NOMO-1 (cell line): ENCODE results near the gene ATL2.
"Not testable (repeated sequence)": the region's sequence is repeated elsewhere in the genome, so short reads cannot be mapped to it uniquely, and the experiment has no call there.

Experiments used
- DNase-seq, 2 experiments: peaks; one replicate each; lab custom pipeline; 2025; ENCODE audit not compliant: unreplicated experiment in 2 of 2; lab: John Stamatoyannopoulos, UW

ATL2 gene

DNA sequence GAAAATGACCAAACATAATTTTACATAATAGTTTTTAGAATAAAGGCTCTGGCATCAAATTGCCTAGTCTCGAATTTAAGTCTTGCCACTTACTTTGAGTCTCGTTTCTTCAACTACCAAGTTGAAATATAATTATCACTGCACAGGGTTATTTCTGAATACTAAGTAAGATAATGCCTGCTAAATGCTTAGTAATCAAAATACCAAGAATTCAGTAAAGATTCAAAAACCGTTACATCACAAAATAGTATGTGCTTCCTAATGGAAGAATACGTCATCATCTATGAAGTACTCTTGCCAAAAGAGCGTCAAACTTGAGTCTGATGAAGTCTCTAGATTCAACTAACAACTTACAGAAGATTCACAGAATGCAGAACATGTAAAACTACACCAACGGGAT is 40.5 kb downstream of the ATL2 start:
- DNase-seq: no peak

DNA sequence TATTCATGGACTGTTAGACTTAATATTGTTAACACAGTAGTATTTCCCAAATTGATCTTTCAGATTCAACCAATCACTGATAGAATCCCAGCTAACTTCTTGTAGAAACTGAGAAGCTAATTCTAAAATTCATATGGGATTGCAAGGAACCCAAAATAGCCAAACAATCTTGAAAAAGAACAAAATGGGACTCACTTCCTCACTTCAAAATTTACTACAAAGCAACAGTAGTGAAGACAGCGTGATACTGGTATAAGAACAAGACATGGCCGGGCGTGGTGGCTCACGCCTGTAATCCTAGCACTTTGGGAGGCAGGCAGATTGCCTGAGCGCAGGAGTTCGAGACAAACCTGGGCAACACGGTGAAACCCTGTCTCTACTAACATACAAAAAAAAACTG is 46.3 kb downstream of the ATL2 start:
- DNase-seq: peak in 1 of 2 experiments; percentile 7

DNA sequence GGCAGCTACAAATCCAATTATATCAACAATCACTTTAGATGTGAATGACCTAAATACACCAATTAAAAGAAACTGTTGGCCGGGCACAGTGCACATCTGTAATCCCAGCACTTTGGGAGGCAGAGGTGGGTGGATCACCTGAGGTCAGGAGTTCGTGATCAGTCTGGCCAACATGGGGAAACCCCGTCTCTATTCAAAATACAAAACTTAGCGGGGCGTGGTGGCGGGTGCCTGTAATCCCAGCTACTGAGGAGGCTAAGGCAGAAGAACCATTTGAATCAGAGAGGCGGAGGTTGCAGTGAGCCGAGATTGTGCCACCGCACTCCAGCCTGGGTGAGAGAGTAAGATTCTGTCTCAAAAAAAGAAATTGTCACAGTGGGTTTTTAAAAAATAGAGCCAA is 49.5 kb downstream of the ATL2 start:
- no peak for DNase-seq

DNA sequence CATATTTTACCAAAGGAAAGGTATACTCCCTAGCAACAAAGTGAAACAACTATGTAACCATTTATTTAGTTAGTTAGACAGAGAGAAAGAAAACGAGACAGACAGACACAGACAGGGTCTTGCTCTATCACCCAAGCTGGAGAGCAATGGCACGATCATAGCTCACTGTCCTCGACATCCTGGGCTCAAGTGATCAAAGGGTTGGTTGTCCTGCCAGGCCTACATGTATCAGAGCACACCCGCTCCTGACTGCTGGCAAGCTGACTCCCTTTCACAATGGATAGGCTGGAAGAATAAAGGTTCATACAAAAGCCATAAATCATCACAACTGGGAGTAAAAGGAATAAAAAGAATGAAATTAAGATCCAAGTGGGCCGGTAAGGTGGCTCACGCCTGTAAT is 53.5 kb downstream of the ATL2 start:
- DNase-seq: no peak

- DNase-seq: no peak
Measured at GRCh38 chr2:38322224-38322914, 54.7 kb downstream of the ATL2 start.

DNA sequence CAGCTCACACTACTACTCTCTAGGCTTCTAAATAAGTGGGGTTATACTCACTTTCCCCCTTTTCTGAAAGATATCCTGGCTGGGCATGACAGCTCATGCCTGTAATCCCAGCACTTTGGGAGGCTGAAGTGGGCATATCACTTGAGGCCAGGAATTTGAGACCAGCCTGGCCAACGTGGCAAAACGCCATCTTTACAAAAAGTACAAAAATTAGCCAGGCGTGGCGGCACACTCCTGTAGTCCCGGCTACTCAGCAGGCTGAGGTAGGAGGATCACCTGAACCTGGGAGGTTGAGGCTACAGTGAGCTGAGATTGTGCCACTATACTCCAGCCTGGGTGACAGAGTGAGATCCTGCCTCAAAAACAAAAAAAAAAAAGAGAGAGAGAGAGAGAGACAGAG is 57.8 kb downstream of the ATL2 start:
- DNase-seq: not testable (repeated sequence)

DNA sequence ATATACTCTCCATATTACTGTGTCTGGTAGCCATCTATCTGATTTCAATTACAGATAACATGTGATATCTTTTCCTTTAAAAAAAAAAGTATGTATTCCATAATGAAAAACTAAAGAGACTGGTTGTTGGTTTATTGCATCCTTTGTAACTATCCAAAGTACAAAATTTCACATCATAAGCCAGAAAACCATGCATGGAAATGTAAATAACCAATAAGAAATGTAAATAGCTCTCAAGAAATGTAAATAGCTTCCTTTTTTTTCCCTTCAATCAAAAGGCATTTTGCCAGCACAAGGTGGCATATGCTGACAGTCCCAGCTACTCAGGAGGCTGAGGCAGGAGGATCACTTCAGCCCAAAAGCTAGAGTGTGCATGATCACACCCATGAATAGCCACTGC is 59.3 kb downstream of the ATL2 start:
- no peak for DNase-seq

GRCh38 chr2:38315707-38316333 is 61.3 kb downstream of the ATL2 start:
- peak; percentile 16 to 29 for DNase-seq

GRCh38 chr2:38308821-38309220 is 68.3 kb downstream of the ATL2 start:
- DNase-seq: no peak

GRCh38 chr2:38301969-38302702 is 74.9 kb downstream of the ATL2 start:
- DNase-seq: no peak

GRCh38 chr2:38301340-38301968 is 75.6 kb downstream of the ATL2 start:
- peak; percentile 1 to 10 for DNase-seq

GRCh38 chr2:38298539-38298938 is 78.5 kb downstream of the ATL2 start:
- DNase-seq: no peak

DNA sequence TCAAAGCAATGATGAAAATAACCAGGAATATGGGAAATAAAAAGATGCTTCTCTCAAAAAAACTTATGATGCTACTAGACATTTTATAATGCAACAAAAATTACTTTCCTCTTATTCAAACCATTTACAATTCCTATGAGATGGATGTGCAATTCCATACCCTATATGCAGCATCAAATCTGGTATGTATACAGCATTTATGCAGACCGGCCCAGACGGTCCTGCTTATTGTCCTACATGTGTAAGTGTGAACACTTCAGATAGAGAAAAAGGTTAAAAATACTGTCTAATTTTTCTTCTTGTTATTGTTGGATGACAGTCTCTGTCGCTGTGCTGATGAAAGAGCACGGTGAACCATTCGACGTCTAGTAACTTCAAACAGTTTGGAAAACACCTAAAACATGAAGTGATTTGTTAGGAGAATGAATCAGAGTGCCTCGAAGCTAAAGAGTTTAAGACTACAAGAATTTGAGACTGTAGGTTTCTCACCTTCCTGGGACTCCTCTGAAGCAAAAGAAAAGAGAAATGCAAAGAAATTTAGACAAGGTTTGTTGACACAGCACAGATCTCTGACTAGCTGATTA is 80.8 kb downstream of the ATL2 start:
- DNase-seq: no peak

GRCh38 chr2:38294597-38294996 is 82.5 kb downstream of the ATL2 start:
- DNase-seq: no peak

DNA sequence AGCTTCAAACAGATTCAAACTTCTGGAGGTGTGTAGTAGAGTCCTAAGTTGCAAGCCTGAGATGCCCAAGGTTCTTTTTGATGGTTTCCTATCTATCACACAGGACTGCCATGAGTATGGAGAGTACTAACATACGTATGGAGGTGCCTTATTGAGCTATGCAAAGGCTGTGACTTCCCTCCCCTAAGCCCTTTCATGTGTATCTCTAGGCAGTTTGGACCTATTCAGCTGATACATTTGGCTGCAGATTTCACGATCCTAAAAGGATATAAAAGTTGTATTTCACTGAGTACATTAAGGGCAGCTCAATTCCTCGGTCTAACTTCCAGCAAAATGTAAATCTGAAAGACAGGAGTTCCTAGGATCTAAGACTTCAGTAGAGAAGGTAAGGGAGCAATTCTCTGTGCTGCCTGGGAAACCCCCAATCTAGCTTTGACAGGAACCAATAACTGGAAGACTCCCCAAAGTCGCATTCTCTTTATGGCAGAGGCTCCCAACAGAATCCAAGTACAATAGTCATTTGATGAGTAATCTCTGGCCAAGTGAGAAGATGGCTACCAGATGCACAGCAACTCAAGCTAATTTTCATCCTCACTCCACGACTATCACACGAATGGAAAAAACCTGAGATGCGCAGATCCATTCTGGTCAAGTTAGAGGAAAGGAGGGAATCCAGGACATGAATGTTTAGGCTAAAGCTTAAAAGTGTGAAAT is 83.8 kb downstream of the ATL2 start:
- no peak for DNase-seq

- no peak for DNase-seq
Measured at GRCh38 chr2:38290332-38290731, 86.7 kb downstream of the ATL2 start.

- no peak for DNase-seq
Measured at GRCh38 chr2:38284971-38285370, 92.1 kb downstream of the ATL2 start.

- no peak for DNase-seq
Measured at GRCh38 chr2:38281095-38281742, 95.9 kb downstream of the ATL2 start.

- DNase-seq: no peak
Measured at GRCh38 chr2:38279201-38279600, 97.9 kb downstream of the ATL2 start.

DNA sequence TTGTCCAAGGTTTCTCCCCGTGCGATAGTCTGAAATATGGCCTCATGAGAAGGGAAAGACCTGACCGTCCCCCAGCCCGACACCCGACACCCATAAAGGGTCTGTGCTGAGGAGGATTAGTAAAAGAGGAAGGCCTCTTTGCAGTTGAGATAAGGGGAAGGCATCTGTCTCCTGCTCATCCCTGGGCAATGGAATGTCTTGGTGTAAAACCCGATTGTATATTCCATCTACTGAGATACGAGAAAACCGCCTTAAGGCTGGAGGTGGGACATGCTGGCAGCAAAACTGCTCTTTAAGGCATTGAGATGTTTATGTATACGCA is 99.0 kb downstream of the ATL2 start:
- DNase-seq: not testable (repeated sequence)
